NB4 (cell line): ENCODE results near the gene MAML2.

Experiments
- DNase-seq: peaks from one replicate; pipeline ENCODE4 v3.0.0; 2010; ENCODE audit warnings: low read depth
- H3K4me3 ChIP-seq: one replicate; pipeline ENCODE4 v1.5.1; 2011; ENCODE audit warnings: mild to moderate bottlenecking, low read depth, low read length, moderate library complexity
- MYC ChIP-seq: IDR thresholded peaks from 2 replicates; pipeline ENCODE4 v1.6.1; 2011; ENCODE audit warnings: low read depth, low read length
- POLR2A ChIP-seq: IDR thresholded peaks from 2 replicates; pipeline ENCODE4 v1.6.1; 2011; ENCODE audit warnings: mild to moderate bottlenecking; ENCODE audit not compliant: insufficient read length; ENCODE audit errors: extremely low read depth
- TF ChIP-seq, protein P1 (sequence below): IDR thresholded peaks from 2 replicates; pipeline ENCODE4 v1.6.1; 2011; ENCODE audit warnings: low read depth, low read length
- TF ChIP-seq, protein P2 (sequence below): IDR thresholded peaks from one replicate; pipeline ENCODE4 v1.5.1; 2012; ENCODE audit warnings: low read depth, low read length

The MAML2 gene

DNA sequence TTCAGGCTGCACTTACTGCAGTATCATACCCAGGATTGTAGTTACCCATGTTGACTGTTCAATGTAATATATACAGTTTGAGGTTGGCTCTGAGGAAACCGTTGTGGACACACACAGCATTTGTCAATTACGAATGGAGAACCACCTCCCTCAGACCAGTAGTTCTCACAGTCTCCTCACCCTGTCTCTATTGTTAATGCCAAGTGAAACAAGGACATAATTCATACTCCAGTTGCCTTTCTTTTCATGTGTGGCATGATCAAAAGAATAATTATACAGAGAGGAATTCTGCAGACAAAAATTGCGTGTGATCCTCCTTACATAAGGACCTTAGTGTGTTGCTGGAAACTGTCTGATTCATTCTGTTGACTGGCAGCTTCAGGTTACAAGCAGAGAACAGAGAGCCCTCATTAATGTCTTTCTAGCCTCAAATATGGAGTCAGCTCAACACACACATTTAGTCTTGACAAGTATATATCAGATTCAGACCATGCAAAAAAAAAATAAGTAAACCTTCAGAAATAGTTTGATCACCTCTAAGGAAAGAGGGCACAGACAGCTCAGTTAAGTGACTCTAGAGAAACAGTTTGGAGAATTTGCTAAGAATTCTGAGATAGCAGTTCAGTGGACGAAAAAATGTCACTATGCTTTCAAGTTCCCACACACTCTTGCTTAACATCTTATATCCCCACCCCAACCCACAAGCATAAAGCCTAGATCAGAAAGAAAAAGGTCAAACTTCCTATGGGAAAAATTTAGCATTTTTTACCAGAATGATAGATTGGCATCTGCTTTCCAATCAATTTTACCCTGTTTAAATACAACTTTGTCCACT, 96.1 kb downstream of the MAML2 start:
- peak; percentile 87 for DNase-seq
- peak; percentile 33 for TF ChIP-seq POLR2A
- TF ChIP-seq, protein P1, sequence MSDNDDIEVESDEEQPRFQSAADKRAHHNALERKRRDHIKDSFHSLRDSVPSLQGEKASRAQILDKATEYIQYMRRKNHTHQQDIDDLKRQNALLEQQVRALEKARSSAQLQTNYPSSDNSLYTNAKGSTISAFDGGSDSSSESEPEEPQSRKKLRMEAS: peak; percentile 3; the same call in 1 of the 2 replicates
- TF ChIP-seq, protein P2, sequence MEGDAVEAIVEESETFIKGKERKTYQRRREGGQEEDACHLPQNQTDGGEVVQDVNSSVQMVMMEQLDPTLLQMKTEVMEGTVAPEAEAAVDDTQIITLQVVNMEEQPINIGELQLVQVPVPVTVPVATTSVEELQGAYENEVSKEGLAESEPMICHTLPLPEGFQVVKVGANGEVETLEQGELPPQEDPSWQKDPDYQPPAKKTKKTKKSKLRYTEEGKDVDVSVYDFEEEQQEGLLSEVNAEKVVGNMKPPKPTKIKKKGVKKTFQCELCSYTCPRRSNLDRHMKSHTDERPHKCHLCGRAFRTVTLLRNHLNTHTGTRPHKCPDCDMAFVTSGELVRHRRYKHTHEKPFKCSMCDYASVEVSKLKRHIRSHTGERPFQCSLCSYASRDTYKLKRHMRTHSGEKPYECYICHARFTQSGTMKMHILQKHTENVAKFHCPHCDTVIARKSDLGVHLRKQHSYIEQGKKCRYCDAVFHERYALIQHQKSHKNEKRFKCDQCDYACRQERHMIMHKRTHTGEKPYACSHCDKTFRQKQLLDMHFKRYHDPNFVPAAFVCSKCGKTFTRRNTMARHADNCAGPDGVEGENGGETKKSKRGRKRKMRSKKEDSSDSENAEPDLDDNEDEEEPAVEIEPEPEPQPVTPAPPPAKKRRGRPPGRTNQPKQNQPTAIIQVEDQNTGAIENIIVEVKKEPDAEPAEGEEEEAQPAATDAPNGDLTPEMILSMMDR: no peak
- H3K4me3 ChIP-seq: no peak overlapping the region

DNA sequence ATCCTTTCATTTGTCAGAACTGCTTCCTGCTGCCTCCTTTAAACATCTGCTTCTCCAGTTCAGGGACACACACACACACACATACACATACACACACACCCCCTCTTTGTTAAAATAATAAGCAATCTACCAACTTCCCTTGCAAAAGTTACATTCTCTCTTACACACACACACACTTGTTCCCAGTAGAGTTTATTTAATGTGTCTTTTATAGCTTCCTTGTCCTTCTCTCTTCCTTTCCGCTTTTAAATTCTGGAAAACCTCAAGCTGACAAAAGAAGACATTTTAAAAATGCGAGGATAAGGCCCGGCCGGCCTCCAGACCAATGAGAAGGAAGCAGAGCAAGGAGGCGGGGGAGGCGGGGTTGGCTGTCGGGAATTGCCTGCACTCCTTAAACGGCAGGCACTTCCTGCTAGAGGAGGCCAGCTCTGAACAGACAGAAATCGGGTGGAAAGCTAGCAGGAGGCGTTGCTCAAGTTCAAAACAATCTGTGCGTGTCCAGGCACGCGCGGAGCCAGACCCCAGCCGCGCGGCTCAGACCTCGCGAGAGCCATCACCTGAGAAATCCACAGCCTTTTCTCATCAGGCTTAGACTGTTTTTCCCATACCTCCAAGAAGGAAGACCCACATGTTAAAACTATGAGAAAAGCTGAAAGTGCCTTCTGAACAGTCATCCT, 99.9 kb downstream of the MAML2 start:
- H3K4me3 ChIP-seq: peak overlapping the region; percentile 59
- TF ChIP-seq, protein P2: no peak
- TF ChIP-seq MYC (peak; percentile 88), POLR2A (peak; percentile 66)
- TF ChIP-seq, protein P1: peak; percentile 75
- DNase-seq: peak; percentile 99

DNA sequence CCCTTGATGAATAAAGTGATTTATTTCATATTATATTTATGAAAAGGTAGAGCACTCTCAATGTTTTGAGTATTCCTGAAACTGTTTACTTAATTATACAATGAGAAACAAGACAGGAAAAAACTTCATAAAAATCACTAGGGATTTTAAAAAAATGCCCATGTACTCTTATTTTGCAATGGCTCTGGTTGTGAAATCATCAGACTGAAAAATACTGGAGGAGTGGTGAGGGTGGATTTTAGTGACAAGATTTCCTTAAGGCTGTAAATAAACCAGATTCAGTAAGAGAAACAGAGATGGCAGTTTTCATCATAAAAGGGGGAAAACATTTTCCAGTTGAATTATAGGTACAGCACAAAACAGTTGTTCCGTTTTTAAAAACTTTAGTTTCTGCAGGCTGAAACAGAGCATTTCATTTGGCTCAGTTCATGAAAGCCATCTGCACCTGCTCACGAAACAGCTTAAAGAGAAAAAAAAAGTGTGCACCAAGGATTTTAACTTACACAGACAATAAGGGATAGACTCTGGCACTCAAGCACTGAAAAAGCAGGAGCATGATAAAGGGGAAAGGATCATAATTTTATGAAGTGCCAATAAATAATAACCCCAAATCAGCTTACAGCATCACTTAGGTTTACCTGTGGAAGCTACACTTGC, 100.7 kb downstream of the MAML2 start:
- peak overlapping the region; percentile 59 for H3K4me3 ChIP-seq
- TF ChIP-seq MYC: no peak
- TF ChIP-seq POLR2A: no peak
- TF ChIP-seq, protein P1: no peak
- TF ChIP-seq, protein P2: no peak
- DNase-seq: peak; percentile 83

DNA sequence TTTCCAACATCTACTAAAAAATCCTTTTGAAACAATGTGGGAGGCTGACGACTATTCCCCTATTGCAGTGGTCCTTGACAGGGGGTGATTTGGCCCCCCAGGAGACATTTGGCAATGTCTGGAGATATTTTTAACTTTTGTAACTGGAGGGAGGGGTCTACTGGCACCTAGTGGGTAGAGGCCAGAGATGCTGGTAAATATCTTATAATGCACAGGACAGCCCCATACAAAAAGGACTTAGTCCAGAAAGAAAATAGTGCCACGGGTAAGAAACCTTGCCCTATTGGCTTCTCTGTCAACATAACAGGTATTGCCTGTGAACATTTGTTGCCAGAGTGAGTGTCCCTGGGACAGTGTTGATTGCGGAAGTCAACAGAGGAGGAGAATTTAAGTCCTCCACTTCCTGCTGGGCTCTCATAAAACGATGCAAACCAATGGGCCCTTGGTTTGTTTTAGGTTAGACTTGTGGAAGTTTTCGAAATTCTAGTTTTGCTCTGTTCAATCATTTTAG, 101.6 kb downstream of the MAML2 start:
- TF ChIP-seq, protein P1: no peak
- TF ChIP-seq, protein P2: peak; percentile 42
- peak overlapping the region; percentile 38 for H3K4me3 ChIP-seq
- peak; percentile 93 for DNase-seq

DNA sequence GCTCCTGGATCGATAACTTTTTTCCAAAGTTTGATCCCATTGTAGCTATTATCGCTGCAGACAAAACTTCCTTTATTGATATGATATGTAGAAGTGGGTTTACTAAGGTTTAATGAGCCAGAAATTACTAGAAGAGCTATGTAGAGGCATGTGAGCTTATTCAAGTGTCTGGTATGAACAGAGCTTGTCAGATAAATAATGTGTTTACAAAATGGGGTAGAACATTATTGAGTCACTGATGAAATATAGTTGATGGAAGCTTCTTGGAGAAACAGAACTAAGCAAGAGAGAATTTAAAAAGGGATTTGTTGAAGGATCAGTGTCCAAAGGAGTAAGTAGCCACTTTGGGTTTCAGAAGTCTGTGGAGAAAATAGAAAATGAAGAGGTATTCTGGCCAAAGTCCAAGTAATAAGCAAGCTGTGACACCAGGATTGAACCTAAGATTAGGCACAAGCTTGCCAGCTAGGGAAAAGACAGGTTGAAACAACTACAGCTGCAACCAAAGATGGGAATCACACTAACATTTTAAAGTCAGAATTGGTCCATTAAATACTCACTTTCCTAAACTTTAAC, 104.3 kb downstream of the MAML2 start:
- no peak overlapping the region for H3K4me3 ChIP-seq
- DNase-seq: no peak
- TF ChIP-seq MYC (no peak), POLR2A (no peak)
- TF ChIP-seq, protein P1: no peak
- TF ChIP-seq, protein P2: no peak
